Endothelial cell of umbilical vein (primary cell): Measurements from ENCODE around the gene RFFL. TPM values are rescaled to one million over a fixed set of nuclear protein-coding genes. Genes with fewer than 3 reads are reported as not detected.
"Not testable (repeated sequence)": the region's sequence is repeated elsewhere in the genome, so short reads cannot be mapped to it uniquely, and the experiment has no call there.

Experiments used
- BruUV-seq: library from RNA; stranded (reverse); fragments of 400-500 nt; replicated peaks from 2 replicates; lab custom pipeline; 2021; lab: Mats Ljungman, UMichigan
- CTCF ChIA-PET: fragments of 300-600, 350-600 bp; sonication (Branson Sonifier 250); formaldehyde crosslinking; loops from one replicate; lab custom pipeline; 2021; ENCODE audit warnings: antibody characterized with exemption, inconsistent platforms; lab: Charles Lee
- POLR2A ChIA-PET: fragments of 300-600, 350-600 bp; sonication (Branson Sonifier 250); formaldehyde crosslinking; loops from one replicate; lab custom pipeline; 2021; ENCODE audit warnings: antibody characterized with exemption, inconsistent platforms; lab: Charles Lee
- DNase-seq: peaks from one replicate; pipeline ENCODE4 v3.0.0-alpha.2; 2011; ENCODE audit warnings: low read depth, low spot score
- FAIRE-seq: peaks from 2 replicates; lab custom pipeline; 2011; peaks lifted over from hg19 to GRCh38; lab: Jason Lieb, UNC
- H2AFZ ChIP-seq: 2 replicates; pipeline ENCODE4 v1.6.0; 2012; ENCODE audit warnings: low read depth, low read length, control low read depth, inconsistent platforms
- H3K27ac ChIP-seq: 2 replicates; pipeline ENCODE4 v1.5.1; 2011; ENCODE audit warnings: low read depth, mild to moderate bottlenecking, control low read depth, low read length, moderate library complexity; ENCODE audit not compliant: insufficient read depth
- H3K27me3 ChIP-seq, 2 experiments: 2 replicates each; pipeline versions ENCODE4 v1.6.0 to v1.6.1; 2011; ENCODE audit warnings: low read length in 2 of 2, mixed read lengths in 1 of 2; ENCODE audit not compliant: control insufficient read depth in 2 of 2, insufficient read depth in 2 of 2
- H3K36me3 ChIP-seq, 2 experiments: 2 replicates in 1 of 2; 3 replicates in 1 of 2; pipeline ENCODE4 v1.5.1; 2011; ENCODE audit warnings: low read length in 2 of 2, mild to moderate bottlenecking in 1 of 2, moderate library complexity in 1 of 2; ENCODE audit not compliant: control insufficient read depth in 2 of 2, insufficient read depth in 2 of 2; ENCODE audit errors: extremely low read depth in 1 of 2
- H3K4me1 ChIP-seq: 3 replicates; pipeline ENCODE4 v1.5.1; 2011; ENCODE audit warnings: mild to moderate bottlenecking, low read length; ENCODE audit not compliant: control insufficient read depth, insufficient read depth; ENCODE audit errors: extremely low read depth
- H3K4me2 ChIP-seq: 2 replicates; pipeline ENCODE4 v1.6.1; 2011; ENCODE audit warnings: low read length, control low read depth, mixed read lengths; ENCODE audit not compliant: insufficient read depth
- H3K4me3 ChIP-seq, 3 experiments: fragments of 200-600 bp in 1 of 3; sonication (generic), shearing (Covaris generic) in 1 of 3; replicated peaks in 1 of 3; 2 replicates each; pipeline ENCODE4 v1.5.1; 2011 to 2016; ENCODE audit warnings: control low read depth in 3 of 3, low read length in 3 of 3, mild to moderate bottlenecking in 2 of 3, inconsistent platforms in 1 of 3, low read depth in 1 of 3, moderate library complexity in 1 of 3; ENCODE audit not compliant: insufficient read depth in 1 of 3
- H3K79me2 ChIP-seq: 2 replicates; pipeline ENCODE4 v1.6.0; 2012; ENCODE audit warnings: low read length, inconsistent platforms; ENCODE audit not compliant: control insufficient read depth, insufficient read depth
- H3K9ac ChIP-seq: replicated peaks from 2 replicates; pipeline ENCODE3; 2011; ENCODE audit warnings: low read length, control low read depth; ENCODE audit not compliant: insufficient read depth; ENCODE audit errors: extremely low read depth
- H3K9me1 ChIP-seq: replicated peaks from 3 replicates; pipeline ENCODE4 v1.6.0; 2011; ENCODE audit warnings: mild to moderate bottlenecking, low read length; ENCODE audit not compliant: control insufficient read depth, insufficient read depth; ENCODE audit errors: extremely low read depth
- H3K9me3 ChIP-seq: replicated peaks from 2 replicates; pipeline ENCODE4 v1.5.1; 2012; ENCODE audit warnings: low read length, inconsistent platforms; ENCODE audit not compliant: control insufficient read depth, insufficient read depth
- H4K20me1 ChIP-seq: replicated peaks from 2 replicates; pipeline ENCODE3; 2011; ENCODE audit warnings: mild to moderate bottlenecking, low read length; ENCODE audit not compliant: control insufficient read depth, insufficient read depth; ENCODE audit errors: extremely low read depth
- EZH2 ChIP-seq: IDR thresholded peaks from 2 replicates; pipeline ENCODE4 v1.6.1; 2012; ENCODE audit warnings: borderline replicate concordance, low read depth, mild to moderate bottlenecking, moderate library complexity, low read length, inconsistent platforms; ENCODE audit not compliant: severe bottlenecking
- FOS ChIP-seq: IDR thresholded peaks from 2 replicates; pipeline ENCODE4 v1.6.1; 2011; ENCODE audit warnings: mild to moderate bottlenecking, low read length, moderate library complexity, borderline replicate concordance; ENCODE audit not compliant: insufficient read depth
- GATA2 ChIP-seq: IDR thresholded peaks from 2 replicates; pipeline ENCODE4 v1.7.0; 2011; ENCODE audit warnings: low read depth, mild to moderate bottlenecking, moderate library complexity, mixed read lengths, low read length; ENCODE audit not compliant: insufficient read length, insufficient read depth
- JUN ChIP-seq: IDR thresholded peaks from 2 replicates; pipeline ENCODE4 v1.6.1; 2011; ENCODE audit warnings: borderline replicate concordance, low read depth; ENCODE audit not compliant: insufficient read length, insufficient read depth
- MYC ChIP-seq: IDR thresholded peaks from one replicate; pipeline ENCODE4 v1.6.1; 2011; ENCODE audit warnings: mild to moderate bottlenecking, low read depth, low read length
- POLR2A ChIP-seq: IDR thresholded peaks from 2 replicates; pipeline ENCODE4 v1.6.1; 2012; ENCODE audit warnings: low read depth, mild to moderate bottlenecking, control low read depth, low read length
- POLR2AphosphoS5 ChIP-seq: IDR thresholded peaks from 2 replicates; pipeline ENCODE4 v1.6.1; 2012; ENCODE audit warnings: low read depth, mild to moderate bottlenecking, control low read depth, low read length, moderate library complexity; ENCODE audit not compliant: insufficient read depth
- dilution Hi-C: fragments of 300-500 bp; cut with MboI; formaldehyde crosslinking; loops from one replicate; pipeline ENCODE4 v1.15.0; 2019; ENCODE audit warnings: low sequenced_read_pairs; ENCODE audit not compliant: extremely low pct_ligation_motif_present
- intact Hi-C: fragments of 100-400 bp; cut with micrococcal nuclease; formaldehyde crosslinking; loops from one replicate; pipeline ENCODE4 v1.10.0; 2022
- polyA plus RNA-seq, 4 experiments: library from polyadenylated mRNA; depleted of rRNA in 3 of 4; stranded (reverse) in 3 of 4; unstranded in 1 of 4; fragments of >200 nt; gene quantifications; 2 replicates each; pipeline versions ENCODE4 v1.2.1 to v1.2.3, GENCODE V29; 2011 to 2012; ENCODE audit warnings: missing spikeins in 1 of 4
- total RNA-seq: library from RNA; stranded (reverse); gene quantifications from 2 replicates; pipeline ENCODE4 v1.2.3, GENCODE V29; 2021
- TF ChIP-seq, protein P1 (sequence below), 2 donors: IDR thresholded peaks; 1 replicate in 1 of 2; 2 replicates in 1 of 2; pipeline ENCODE4 v1.5.1; 2011; ENCODE audit warnings: low read length in 2 of 2, mild to moderate bottlenecking in 2 of 2, moderate library complexity in 2 of 2, control low read depth in 1 of 2, inconsistent platforms in 1 of 2, low read depth in 1 of 2; ENCODE audit not compliant: insufficient read depth in 1 of 2; ENCODE audit errors: extremely low read depth in 1 of 2
- TF ChIP-seq, protein P2 (sequence below): IDR thresholded peaks from 2 replicates; pipeline ENCODE4 v1.6.1; 2011; ENCODE audit not compliant: insufficient read depth, insufficient read length

Gene RFFL
- total and polyA plus RNA-seq, 2 donors (not counting 3 experiments of a cell fraction or from before 2014, with no cell fraction given), result 7.0 to 14.1 TPM

DNA sequence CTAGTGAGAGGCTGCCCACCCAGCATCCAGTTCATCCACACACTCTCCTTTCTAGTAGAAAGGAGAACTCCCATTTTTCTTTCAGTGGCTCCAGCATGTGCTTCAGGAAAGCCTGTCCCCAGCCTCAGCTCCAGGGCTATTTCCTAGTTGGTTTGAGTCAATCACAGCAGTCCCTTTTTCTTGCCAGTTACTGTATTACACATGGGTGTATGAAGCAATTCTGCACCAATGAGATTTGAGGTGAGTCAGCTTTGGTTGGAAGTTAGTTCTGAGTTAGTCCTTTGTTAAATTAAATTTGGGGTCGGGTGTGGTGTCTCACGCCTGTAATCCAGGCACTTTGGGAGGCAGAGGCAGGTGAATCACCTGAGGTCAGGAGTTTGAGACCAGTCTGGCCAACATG, 31.4 kb upstream of the RFFL start:
- Histone ChIP-seq H3K9me1 (no peaks in the 10 kb centered on the region), H3K27ac (no peak overlapping the region), H2AFZ (no peak overlapping the region), H3K79me2 (no peaks in the 10 kb centered on the region), H3K4me2 (no peak overlapping the region), H3K4me3 (no peak overlapping the region), H3K4me1 (peaks cover 2% of the 10 kb centered on the region), H3K9me3 (no peaks in the 10 kb centered on the region), H3K27me3 (no peaks in the 10 kb centered on the region), H3K36me3 (no peaks in the 10 kb centered on the region), H4K20me1 (no peaks in the 10 kb centered on the region), H3K9ac (no peak overlapping the region)
- dilution Hi-C loops (no loop called here), intact Hi-C loops (no loop called here)
- BruUV-seq, result no TSS peak
- TF ChIP-seq, protein P1, sequence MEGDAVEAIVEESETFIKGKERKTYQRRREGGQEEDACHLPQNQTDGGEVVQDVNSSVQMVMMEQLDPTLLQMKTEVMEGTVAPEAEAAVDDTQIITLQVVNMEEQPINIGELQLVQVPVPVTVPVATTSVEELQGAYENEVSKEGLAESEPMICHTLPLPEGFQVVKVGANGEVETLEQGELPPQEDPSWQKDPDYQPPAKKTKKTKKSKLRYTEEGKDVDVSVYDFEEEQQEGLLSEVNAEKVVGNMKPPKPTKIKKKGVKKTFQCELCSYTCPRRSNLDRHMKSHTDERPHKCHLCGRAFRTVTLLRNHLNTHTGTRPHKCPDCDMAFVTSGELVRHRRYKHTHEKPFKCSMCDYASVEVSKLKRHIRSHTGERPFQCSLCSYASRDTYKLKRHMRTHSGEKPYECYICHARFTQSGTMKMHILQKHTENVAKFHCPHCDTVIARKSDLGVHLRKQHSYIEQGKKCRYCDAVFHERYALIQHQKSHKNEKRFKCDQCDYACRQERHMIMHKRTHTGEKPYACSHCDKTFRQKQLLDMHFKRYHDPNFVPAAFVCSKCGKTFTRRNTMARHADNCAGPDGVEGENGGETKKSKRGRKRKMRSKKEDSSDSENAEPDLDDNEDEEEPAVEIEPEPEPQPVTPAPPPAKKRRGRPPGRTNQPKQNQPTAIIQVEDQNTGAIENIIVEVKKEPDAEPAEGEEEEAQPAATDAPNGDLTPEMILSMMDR (IDR thresholded peaks at IDR 0.05; ENCODE audit: extremely low read depth in 1 of 2, insufficient read depth in 1 of 2, low read depth in 1 of 2, low read length in 2 of 2), result no peak
- TF ChIP-seq POLR2A (no peak), EZH2 (no peak), JUN (no peak), POLR2AphosphoS5 (no peak), GATA2 (no peak), FOS (no peak), MYC (no peak)
- TF ChIP-seq, protein P2, sequence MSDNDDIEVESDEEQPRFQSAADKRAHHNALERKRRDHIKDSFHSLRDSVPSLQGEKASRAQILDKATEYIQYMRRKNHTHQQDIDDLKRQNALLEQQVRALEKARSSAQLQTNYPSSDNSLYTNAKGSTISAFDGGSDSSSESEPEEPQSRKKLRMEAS, result no peak
- ChIA-PET CTCF (no interaction called here), POLR2A (no interaction called here)
- FAIRE-seq, result peak; percentile 42
- DNase-seq, result peak; percentile 18

DNA sequence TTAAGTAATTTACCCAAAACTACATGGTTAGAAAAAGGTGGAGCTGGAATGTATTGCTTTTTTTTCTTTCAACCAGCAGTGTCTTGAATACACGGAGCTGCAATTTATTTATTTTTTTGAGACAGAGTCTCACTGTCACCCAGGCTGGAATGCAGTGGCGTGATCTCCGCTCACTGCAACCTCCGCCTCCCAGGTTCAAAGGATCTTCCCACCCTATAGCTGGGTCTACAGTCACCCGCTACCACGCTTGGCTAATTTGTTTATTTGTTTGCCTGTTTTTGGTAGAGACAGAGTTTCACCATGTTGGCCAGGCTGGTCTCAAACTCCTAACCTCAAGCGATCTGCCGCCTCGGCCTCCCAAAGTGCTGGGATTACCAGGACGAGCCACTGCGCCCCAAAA, 27.2 kb upstream of the RFFL start:
- H3K4me3 ChIP-seq, H3K9me3 ChIP-seq, DNase-seq, FAIRE-seq, H2AFZ ChIP-seq, H3K4me2 ChIP-seq, H4K20me1 ChIP-seq, dilution Hi-C loops, H3K36me3 ChIP-seq, H3K27me3 ChIP-seq, POLR2A ChIA-PET, H3K9me1 ChIP-seq, H3K9ac ChIP-seq, intact Hi-C loops, BruUV-seq, H3K27ac ChIP-seq: not testable (repeated sequence)
- CTCF ChIA-PET, result interaction anchor here (1.5 to 2.1 kb wide), 8 partner anchors 26 to 548 kb away, joined by 3 to 23 read pairs (median 6); partner anchors contain the start of gene RFFL
- Histone ChIP-seq H3K4me1 (peaks cover 16% of the 10 kb centered on the region), H3K79me2 (peaks cover 28% of the 10 kb centered on the region)
